Cerebellar nuclear complex (tissue), 1 donor: ENCODE results near the gene ROPN1B.
A peak's percentile ranks its signal among the peaks of the same experiment; 100 is the strongest.
"Not testable (repeated sequence)": the region's sequence is repeated elsewhere in the genome, so short reads cannot be mapped to it uniquely, and the experiment has no call there.

Experiments used
- DNase-seq, 2 experiments: peaks; one replicate each; lab custom pipeline; 2025; lab: John Stamatoyannopoulos, UW

ROPN1B gene

GRCh38 chr3:125968701-125969592 is at the start of gene ROPN1B:
Gene ROPN1B (plus strand): TSS chr3:125969178. CDS start chr3:125972055, 2,877 bp downstream.
- DNase-seq, result not testable (repeated sequence)

GRCh38 chr3:125920191-125920590 is 48.8 kb upstream of the ROPN1B start:
- not testable (repeated sequence) for DNase-seq

- DNase-seq, result not testable (repeated sequence)
These were observed 48.2 kb upstream of the ROPN1B start for GRCh38 chr3:125920751-125921279.

- peak; percentile 6 to 22 for DNase-seq
These were observed 47.3 kb upstream of the ROPN1B start for GRCh38 chr3:125921712-125922111.

GRCh38 chr3:125923324-125924115 is 45.5 kb upstream of the ROPN1B start:
- DNase-seq, result not testable (repeated sequence)

- not testable (repeated sequence) for DNase-seq
These were observed 44.7 kb upstream of the ROPN1B start for GRCh38 chr3:125924276-125924675.

DNA sequence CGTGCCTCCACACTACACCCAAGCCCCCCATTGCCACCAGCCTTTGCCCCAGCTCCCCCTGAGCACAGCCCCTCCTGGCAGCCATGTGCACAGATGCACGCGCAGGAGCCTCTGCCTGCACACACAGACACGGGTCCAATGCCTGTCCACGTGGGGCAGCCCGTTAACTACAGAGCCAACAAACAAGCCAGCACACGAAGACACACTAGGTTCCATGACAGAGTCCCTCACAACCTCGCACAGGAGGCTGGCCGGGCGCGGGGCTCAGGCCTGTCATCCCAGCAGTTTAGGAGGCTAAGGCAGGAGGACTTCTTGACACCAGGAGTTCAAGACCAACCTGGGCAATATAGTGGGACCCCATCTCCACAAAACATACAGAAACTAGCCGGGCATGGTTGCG is 43.3 kb upstream of the ROPN1B start:
- DNase-seq, result not testable (repeated sequence)

DNA sequence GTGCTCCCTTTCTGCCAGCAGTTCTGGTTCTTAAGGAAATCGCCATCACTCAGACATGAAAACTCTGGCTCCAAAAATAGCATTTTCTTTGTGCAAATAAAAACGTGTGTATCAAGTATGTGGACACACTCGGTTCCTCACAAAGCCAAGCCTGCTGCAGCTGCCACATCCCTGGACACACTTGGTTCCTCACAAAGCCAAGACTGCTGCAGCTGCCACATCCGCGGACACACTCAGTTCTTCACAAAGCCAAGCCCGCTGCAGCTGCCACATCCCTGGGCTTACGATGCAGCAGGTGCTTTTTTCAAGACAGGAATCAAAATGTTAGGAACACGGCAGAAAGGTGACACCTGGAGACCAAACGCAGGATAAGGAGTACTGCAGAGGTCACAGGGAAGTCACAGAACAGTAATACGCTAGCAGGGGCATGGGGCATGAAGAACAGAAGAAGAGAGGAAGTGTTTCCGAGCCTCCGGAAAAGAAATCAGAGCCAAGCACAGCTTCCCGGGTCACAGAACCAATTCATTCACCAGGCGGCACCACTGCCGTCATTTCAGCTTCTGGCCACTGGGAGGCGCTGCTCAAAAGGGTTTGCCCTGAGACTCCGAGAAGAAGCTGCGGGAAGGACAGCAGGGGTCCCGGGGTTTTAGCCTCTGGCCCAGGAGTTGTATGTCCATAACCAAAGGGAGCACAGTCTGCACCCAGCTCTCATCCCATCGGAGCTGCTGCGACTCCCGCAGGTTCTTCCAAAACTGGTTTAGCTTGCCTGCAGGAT is 40.0 kb upstream of the ROPN1B start:
- not testable (repeated sequence) for DNase-seq

DNA sequence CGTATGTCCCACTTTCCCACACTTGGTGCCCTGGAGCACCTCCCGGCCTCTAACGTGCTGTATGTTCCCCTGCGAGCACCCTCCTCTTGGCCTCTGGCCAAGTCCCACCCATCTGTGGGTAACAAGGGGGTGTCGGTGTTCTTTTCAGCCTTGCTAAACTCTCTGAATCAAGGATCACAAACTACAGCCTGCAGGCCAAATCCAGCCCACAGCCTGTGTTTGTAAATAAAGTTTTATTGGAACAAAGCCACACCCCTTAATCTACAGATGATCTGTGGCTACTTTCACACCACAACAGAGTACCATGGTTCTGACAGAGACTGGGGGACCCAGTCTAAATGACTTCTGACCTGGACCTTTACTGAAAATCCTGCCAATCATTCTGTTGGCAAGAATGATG is 39.2 kb upstream of the ROPN1B start:
- DNase-seq, result not testable (repeated sequence)

DNA sequence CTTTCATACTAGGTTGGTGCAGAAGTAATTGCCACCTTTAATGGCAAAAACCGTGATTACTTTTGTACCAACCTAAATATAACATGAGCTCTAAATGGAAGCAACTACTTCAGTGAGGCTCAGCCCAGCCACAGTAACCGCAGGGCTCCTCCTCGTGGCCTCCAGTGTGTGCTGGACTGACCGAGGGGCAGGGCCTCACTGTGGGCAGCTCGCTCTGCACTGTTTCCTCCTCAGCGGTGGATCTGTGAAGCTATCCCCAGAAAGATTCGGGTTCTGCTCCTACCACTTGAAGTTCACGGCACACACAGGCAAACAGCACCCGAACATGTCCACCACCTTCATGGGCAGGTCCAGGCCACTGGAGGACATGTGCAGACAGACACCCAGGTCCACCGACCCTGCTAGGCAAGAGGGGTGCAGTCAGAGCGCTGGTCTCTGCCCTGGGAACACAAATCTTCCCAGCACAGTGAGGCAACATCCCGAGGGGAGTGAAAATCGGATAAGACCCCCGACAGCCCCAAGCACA is 37.6 kb upstream of the ROPN1B start:
- DNase-seq, result not testable (repeated sequence)

DNA sequence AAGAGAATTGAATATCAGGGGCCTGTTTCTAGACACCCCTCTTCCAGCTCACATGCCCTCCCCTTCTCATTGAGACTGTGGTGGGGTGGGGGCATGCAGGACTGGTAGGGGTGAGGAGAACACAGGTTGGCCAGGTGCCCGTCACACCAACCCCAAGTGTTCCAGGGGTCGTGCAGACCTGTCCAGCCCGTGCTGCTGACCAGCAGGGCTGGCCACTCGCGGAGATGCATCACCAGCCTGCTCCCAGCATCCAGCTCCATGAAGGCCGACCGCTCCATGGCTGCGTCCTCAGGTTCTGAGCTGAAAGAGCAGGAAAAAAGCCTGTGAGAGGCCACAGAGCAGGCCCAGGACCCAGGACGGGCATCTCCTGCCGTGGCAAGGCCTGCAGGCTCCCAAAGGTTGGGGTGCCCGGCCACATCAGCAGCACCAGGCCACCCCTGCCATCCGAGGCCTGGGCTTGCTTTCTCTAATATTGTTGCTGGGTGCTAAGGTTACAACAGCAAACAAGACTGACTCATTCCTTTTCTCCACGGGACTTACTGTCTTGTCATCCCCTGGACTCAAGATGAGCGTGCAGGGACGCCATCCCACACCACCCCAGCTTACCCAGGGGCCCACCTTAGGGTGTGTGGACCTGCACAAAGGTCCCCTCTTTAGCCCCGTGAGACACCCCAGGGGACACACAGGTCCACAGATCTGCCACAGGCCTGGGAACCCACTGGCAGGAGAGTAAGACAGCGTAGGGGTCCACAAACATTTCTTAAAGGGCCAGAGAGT is 35.4 kb upstream of the ROPN1B start:
- DNase-seq, result not testable (repeated sequence)

GRCh38 chr3:125935252-125935874 is 33.6 kb upstream of the ROPN1B start:
- DNase-seq, result not testable (repeated sequence)

DNA sequence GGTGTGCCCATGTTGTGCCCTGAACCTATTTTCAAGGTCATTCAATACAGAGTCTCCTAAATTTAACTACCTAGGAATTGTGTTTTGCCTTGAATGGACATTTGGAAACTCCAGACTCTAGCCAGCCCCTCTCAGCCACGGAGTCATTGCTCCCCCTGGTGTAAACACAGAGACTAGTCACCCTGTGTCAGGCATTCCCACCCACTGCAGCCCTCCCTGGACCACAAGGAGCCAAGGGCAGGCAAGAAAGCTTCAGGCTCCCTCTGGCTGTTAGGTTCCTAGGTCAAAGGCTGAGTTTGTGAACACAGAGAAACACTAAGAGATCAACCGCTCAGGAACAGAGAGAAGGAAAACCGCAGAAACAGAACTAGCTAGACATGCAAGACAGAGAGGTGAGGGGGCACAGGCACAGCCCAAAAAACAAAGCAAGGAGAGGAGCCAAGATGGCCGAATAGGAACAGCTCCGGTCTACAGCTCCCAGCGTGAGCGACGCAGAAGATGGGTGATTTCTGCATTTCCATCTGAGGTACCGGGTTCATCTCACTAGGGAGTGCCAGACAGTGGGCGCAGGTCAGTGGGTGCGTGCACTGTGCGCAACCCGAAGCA is 32.7 kb upstream of the ROPN1B start:
- not testable (repeated sequence) for DNase-seq

DNA sequence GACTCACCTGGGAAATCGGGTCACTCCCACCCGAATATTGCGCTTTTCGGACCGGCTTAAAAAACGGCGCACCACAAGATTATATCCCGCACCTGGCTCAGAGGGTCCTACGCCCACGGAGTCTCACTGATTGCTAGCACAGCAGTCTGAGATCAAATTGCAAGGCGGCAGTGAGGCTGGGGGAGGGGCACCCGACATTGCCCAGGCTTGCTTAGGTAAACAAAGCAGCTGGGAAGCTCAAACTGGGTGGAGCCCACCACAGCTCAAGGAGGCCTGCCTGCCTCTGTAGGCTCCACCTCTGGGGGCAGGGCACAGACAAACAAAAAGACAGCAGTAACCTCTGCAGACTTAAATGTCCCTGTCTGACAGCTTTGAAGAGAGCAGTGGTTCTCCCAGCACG is 32.1 kb upstream of the ROPN1B start:
- not testable (repeated sequence) for DNase-seq

DNA sequence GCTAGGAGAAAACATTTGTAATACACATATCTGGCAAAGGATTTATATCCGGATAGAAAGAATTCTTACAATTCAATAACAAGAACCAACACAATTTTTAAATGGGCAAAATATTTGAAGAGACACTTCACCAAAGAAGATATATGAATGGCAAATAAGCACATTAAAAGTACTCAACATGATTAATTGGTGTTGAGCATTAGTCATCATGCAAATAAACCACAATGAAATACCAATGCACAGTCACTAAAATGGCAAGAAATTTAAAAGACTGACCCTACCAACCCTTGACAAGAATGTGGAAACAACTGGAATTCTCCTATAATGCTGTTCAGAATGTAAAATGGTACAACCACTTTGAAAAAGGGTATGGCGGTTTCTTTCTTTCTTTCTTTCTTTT is 21.2 kb upstream of the ROPN1B start:
- not testable (repeated sequence) for DNase-seq

GRCh38 chr3:125948901-125949300 is 20.1 kb upstream of the ROPN1B start:
- DNase-seq, result not testable (repeated sequence)

DNA sequence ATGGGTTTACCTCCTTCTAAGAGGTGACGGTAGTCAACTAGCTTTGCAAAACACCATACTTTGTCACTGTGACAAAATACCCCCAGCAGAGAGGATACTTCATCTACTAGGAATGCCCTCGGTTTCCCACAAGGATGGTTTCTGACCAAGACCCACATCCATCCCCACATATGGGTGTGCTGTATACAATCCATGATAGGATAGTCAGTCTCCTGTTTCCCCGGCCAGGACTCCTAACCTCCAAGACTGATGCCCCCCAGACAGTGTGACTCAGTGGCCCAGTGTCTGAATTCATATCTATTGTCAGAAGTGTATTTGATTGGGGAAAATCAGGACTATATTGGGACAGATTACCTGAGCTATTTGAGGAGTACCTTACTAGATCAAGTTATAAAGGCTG is 17.8 kb upstream of the ROPN1B start:
- not testable (repeated sequence) for DNase-seq

DNA sequence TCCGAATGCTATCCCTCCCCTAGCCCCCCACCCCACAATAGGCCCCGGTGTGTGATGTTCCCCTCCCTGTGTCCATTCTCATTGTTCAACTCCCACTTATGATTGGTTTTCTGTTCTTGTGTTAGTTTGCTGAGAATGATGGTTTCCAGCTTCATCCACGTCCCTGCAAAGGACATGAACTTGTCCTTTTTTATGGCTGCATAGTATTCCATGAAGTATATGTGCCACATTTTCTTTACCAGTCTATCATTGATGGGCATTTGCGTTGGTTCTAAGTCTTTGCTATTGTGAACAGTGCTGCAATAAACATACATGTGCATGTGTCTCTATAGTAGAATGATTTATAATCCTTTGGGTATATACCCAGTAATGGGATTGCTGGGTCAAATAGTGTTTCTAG is 12.0 kb upstream of the ROPN1B start:
- DNase-seq, result not testable (repeated sequence)

GRCh38 chr3:125957674-125958510 is 11.1 kb upstream of the ROPN1B start:
- DNase-seq, result no peak
